Stimulated activated CD8-positive, alpha-beta memory T cell treated with anti-CD3 and anti-CD28 coated beads, Interleukin-4, amount 100 ng/mL, for 48 hours (primary cell): ENCODE measurements around the gene MAP4K4.
"Not testable (repeated sequence)": the region's sequence is repeated elsewhere in the genome, so short reads cannot be mapped to it uniquely, and the experiment has no call there.

Experiments used
- DNase-seq: peaks from one replicate; pipeline ENCODE4 v3.0.0-alpha.2; 2020

Gene MAP4K4

DNA sequence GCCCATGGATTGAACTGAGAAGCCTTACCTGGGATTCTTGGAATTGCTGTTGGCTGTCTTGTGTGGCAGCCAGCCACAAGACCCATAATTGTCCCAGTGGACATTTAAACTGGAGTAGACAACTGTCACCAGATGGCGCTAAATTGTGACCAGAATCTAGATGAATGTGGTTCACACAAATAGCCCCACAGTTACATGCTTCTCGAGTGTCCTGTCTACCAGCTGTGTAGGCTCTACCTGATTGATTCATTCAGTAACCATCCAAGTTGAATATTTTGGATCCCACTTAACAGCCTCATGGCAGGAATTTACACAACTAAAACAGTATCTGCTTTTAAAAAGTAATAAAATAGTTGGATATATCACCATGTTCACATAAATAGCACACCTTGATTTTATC is 73.2 kb downstream of the MAP4K4 start:
- DNase-seq, result no peak

DNA sequence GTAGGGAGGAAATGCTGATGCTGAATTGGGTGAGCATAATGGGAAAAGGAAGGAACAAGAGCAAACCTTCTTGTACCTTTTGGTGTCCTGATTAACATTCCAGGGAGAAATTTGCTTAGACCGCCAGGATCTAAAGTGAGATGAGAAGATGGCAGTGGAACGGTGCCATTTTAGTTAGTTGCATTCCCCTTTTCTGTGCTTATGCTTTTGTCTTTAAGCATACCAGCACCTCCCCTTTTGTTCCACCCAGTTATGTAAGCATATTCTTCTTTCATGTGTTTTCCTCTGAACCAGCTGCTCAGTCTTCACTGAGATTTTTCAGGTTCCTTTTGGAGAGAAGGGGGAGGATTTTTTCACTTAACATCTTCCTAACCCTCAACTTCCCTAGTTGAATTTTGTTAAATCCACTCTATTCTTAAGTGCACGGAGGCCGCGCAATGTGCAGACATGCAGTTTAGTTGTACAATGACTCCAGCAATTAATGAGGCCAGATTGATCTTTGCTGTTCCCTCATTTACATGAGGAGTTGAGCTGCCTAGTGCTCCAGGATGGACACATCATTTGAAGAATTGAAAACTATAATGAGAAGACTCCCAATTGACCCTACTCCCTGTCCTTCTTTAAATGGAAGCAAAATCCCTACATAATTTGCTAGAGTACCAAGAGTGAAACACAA is 73.9 kb downstream of the MAP4K4 start:
- no peak for DNase-seq

- DNase-seq, result no peak
Observed at GRCh38 chr2:101771910-101772321, 74.4 kb downstream of the MAP4K4 start.

DNA sequence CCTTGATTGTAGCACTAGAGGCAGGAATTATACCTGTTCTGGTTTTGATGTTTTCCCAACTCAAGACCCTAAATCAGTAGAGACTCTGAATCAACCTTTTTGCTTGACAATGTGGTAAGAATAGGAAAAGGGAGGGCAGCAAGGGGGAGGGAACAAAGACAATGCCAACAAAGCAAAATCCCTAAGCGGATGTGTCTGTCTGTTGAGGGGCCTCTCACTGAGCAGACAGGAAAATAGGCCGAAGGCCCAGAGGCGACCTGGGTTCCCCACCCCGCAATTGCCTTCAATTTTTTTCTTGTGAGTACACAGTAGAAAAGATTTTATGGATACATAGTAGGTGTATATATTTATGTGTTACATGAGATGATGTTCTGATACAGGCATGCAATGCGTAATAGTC is 75.6 kb downstream of the MAP4K4 start:
- DNase-seq, result no peak

- not testable (repeated sequence) for DNase-seq
Observed at GRCh38 chr2:101773961-101774360, 76.5 kb downstream of the MAP4K4 start.

- DNase-seq, result no peak
Observed at GRCh38 chr2:101775092-101775491, 77.6 kb downstream of the MAP4K4 start.

DNA sequence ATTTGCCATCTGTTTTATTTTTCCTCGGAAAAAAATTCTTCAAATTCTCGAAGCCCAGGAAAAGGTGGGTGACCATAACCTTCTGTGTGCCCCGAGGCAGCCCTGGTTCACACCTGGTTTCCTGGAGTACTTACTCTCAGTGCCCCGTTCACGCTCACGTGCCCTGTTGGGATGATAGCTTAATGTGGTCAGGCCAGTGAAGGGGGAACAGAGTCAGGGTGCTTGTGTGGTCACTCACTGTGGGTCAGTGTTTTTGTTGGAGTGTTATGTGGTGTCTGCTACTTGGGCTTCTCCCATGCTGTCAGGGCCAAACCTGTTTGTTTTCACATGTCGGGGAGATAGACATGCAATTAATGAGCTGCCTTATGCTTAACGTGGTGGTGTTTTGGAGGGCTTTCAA is 78.1 kb downstream of the MAP4K4 start:
- DNase-seq, result no peak

GRCh38 chr2:101776172-101777043 is 78.9 kb downstream of the MAP4K4 start:
- no peak for DNase-seq

- DNase-seq, result no peak
Observed at GRCh38 chr2:101777337-101777736, 79.8 kb downstream of the MAP4K4 start.

GRCh38 chr2:101778102-101778501 is 80.6 kb downstream of the MAP4K4 start:
- no peak for DNase-seq

- no peak for DNase-seq
Observed at GRCh38 chr2:101779190-101779589, 81.7 kb downstream of the MAP4K4 start.

DNA sequence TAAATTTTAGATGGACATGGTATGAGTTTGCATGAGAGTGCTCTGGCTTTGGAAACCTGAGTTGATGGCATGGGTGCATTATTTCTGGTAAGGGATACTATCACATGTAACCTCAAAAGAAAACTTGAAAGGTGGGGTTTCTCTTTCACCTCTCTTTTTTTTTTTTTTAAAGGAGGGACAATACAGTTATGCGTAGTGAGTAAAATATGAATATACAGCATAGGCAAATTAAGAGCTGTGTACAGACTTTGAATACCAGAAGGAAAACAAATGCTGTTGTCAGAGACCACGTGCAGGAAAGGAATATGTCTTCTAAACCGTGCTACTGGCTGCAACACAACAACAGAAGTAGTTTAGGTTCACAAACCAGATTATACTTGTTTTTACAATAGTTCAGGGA is 82.1 kb downstream of the MAP4K4 start:
- no peak for DNase-seq

- no peak for DNase-seq
Observed at GRCh38 chr2:101781326-101781725, 83.8 kb downstream of the MAP4K4 start.

DNA sequence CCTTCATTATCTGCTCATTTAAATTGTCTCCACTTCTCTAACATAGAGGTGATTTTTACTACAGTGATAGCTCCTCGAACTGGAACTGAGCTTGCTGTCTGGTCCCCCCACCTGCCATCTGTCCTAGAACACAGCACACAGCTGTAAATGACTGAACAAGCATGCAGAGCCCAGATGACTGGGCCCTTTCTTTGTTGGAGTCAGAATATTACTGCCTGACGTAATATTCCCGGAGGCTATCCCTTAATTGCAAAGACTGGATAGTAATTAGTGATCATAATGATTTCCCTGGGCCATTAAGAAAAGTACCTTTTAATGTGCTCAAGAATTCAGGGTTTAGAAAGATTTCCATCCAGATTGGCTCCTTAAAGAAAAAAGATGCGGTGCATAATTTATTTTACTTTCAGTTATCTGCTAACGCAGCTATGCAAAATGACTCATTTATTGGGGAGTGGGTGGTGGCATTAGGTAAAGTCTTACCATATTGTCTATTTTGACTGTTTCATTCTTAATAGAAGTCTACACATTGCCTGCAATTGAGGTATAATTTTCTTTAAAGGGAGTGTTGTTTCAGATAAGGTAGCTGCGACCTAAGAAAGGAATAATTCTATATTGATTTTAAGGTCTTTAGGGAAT is 84.4 kb downstream of the MAP4K4 start:
- DNase-seq, result no peak

DNA sequence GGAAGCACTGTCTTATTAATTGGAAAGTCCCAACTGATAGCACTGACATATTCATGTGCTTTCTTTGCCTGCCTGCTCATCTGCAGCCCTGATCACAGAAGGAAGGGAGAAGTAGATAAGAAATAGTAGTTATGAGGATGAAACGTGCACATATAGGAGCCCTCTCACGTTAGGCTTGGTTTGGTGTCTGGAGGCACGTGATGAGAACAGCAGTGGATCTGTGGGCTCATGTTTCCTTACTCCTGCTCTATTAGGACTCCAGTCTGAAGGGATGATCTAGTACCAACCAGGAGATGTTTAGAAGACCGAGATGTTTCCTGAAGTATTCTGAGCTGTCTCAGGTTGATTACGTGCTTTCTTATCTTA is 84.9 kb downstream of the MAP4K4 start:
- DNase-seq, result no peak

- DNase-seq, result no peak
Observed at GRCh38 chr2:101787097-101787496, 89.6 kb downstream of the MAP4K4 start.

DNA sequence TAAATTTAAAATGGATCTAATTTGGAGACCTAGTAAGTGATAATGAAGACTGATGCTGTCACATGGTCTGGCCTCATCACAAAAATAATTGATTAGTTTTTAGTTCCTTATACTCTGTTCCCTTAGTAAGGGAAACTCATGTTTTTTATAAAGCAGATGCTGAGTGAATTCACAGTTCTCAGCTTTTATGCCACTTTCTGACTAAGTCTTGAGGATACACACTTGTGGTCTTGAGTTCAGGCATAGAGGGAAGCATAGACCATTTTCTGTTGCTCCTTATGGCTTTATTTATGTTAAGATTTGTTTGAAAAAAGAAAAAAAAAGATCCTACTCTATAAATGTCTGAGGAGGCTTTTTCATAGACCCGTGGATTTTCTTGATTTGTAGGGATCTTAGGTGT is 91.1 kb downstream of the MAP4K4 start:
- DNase-seq, result no peak

DNA sequence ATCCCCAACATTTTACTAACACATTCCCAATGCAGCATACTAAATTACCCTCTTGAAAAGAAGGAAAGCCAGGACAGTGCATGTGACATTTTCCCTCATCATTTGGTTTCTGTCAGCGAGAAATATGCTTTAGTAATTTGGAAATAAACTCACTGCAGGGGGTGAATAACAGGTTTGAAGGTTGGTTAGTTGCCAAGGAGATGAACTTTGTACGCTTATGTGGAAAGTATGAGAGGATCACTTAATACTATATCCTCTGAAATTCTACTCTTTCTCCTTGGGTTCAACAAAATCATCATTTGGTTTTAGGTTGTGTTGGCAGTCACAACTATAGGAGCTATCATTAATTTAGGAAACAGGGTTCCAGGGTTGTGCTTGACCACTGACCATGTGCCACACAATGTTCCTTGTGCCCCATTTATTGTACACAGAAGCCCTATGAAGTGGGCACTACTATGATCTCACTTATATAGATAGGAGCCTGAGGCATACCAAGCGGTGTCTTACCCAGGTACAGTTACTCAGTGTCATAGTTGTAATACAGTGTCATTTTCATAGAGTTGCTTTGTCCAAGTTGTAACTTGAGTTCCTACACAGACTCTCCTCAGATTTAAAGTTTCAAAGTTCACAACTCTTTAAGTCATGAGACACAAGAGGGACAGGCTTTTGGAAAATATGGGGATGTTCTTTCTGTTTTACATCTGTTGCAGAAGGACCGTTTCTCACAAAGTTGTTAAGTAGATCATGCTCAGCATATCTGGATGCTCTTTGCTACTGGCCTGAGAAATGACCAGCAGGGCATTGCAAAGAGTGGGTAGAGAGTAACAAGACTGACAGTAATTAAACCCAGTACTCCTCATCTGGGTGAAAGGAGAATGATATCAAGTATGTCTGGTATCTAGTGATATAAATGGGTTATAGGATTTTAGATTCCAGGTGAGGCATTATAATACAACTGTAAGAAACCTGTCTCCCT is 91.8 kb downstream of the MAP4K4 start:
- no peak for DNase-seq

GRCh38 chr2:101790416-101790815 is 92.9 kb downstream of the MAP4K4 start:
- DNase-seq, result no peak

GRCh38 chr2:101790857-101791256 is 93.3 kb downstream of the MAP4K4 start:
- DNase-seq, result no peak

DNA sequence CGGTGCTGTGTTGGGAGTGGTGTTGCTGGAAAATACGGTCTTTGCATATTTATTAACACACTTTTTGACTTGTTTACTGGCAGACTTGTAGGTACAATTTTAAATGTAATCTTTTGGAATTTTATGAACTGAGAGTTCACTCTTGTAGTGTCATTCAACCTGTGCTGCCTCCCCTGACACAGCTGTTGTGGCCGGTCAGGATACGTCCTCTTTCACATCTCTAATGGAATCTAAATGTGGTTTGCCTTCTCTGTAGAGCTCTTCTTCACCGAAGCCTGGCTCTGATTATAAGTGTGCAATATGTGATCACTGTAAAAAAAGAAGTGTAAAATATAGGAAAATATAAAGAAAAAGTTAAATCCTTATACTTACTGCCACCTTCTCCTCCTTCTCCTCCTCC is 94.7 kb downstream of the MAP4K4 start:
- DNase-seq, result no peak

GRCh38 chr2:101793277-101793969 is 95.9 kb downstream of the MAP4K4 start:
- DNase-seq, result no peak
